SK-N-SH treated with all-trans-retinoic acid at 6 μM for 48 hours (cell line): Measurements from ENCODE around the gene PPM1G.

ENCODE experiments used
- ATAC-seq: fragments of 200-7000 bp; cut with Tn5 transposase; 3 replicates; pipeline ENCODE4 v1.9.1; 2020; ENCODE audit warnings: mild to moderate bottlenecking, moderate library complexity
- ARNTL ChIP-seq: fragments of 450-650 bp; formaldehyde crosslinking; IDR thresholded peaks from 2 replicates; pipeline ENCODE4 v1.5.0; 2020; ENCODE audit warnings: low read depth, mild to moderate bottlenecking, moderate library complexity, borderline replicate concordance
- BACH2 ChIP-seq: fragments of 250-450 bp; sonication (Bioruptor Pico); IDR thresholded peaks from 2 replicates; pipeline ENCODE4 v1.9.0; 2021; ENCODE audit warnings: mild to moderate bottlenecking, borderline replicate concordance
- CSDC2 ChIP-seq: fragments of 250-450 bp; sonication (Bioruptor Pico); IDR thresholded peaks from 2 replicates; pipeline ENCODE4 v1.5.0; 2020; ENCODE audit warnings: mild to moderate bottlenecking, moderate library complexity
- ESRRG ChIP-seq: fragments of 250-450 bp; sonication (Bioruptor Pico); IDR thresholded peaks from 2 replicates; pipeline ENCODE4 v1.6.1; 2021; ENCODE audit warnings: mild to moderate bottlenecking
- GLIS3 ChIP-seq: fragments of 250-450 bp; sonication (Bioruptor Pico); IDR thresholded peaks from 2 replicates; pipeline ENCODE4 v1.5.0; 2020; ENCODE audit warnings: mild to moderate bottlenecking, moderate library complexity
- ISL1 ChIP-seq: fragments of 250-450 bp; sonication (Bioruptor Pico); IDR thresholded peaks from 2 replicates; pipeline ENCODE4 v2.1.2; 2022; ENCODE audit warnings: mild to moderate bottlenecking, moderate library complexity
- OSR1 ChIP-seq: fragments of 250-450 bp; sonication (Bioruptor Pico); IDR thresholded peaks from 2 replicates; pipeline ENCODE4 v1.8.0; 2022; ENCODE audit warnings: moderate library complexity, mild to moderate bottlenecking, inconsistent platforms
- PPARA ChIP-seq: fragments of 250-450 bp; sonication (Bioruptor Pico); IDR thresholded peaks from 2 replicates; pipeline ENCODE4 v1.5.0; 2020; ENCODE audit warnings: mild to moderate bottlenecking, borderline replicate concordance
- RARB ChIP-seq: fragments of 250-450 bp; sonication (Bioruptor Pico); IDR thresholded peaks from 2 replicates; pipeline ENCODE4 v1.8.0; 2021; ENCODE audit warnings: mild to moderate bottlenecking, moderate library complexity
- SNAI2 ChIP-seq: fragments of 250-450 bp; sonication (Bioruptor Pico); IDR thresholded peaks from 2 replicates; pipeline ENCODE4 v1.5.0; 2020; ENCODE audit warnings: mild to moderate bottlenecking, moderate library complexity
- TCF4 ChIP-seq: fragments of 250-450 bp; sonication (Bioruptor Pico); IDR thresholded peaks from 2 replicates; pipeline ENCODE4 v1.8.0; 2021; ENCODE audit warnings: mild to moderate bottlenecking, moderate library complexity, borderline replicate concordance
- TOX ChIP-seq: fragments of 250-450 bp; sonication (Bioruptor Pico); IDR thresholded peaks from 2 replicates; pipeline ENCODE4 v1.8.0; 2021; ENCODE audit warnings: mild to moderate bottlenecking, moderate library complexity, borderline replicate concordance
- ZC3H10 ChIP-seq: fragments of 250-450 bp; sonication (Bioruptor Pico); IDR thresholded peaks from 2 replicates; pipeline ENCODE4 v1.5.1; 2021; ENCODE audit warnings: mild to moderate bottlenecking, moderate library complexity
- ZFP3 ChIP-seq: fragments of 250-450 bp; sonication (Bioruptor Pico); IDR thresholded peaks from 2 replicates; pipeline ENCODE4 v1.5.0; 2020; ENCODE audit warnings: mild to moderate bottlenecking, moderate library complexity
- ZFP30 ChIP-seq: fragments of 450-650 bp; formaldehyde crosslinking; IDR thresholded peaks from 2 replicates; pipeline ENCODE4 v1.5.0; 2022; ENCODE audit warnings: mild to moderate bottlenecking, moderate library complexity
- ZNF565 ChIP-seq: fragments of 450-650 bp; formaldehyde crosslinking; conservative IDR thresholded peaks from 2 replicates; pipeline ENCODE4 v1.5.0; 2020; ENCODE audit warnings: low read depth, mild to moderate bottlenecking, moderate library complexity
- ZNF70 ChIP-seq: fragments of 450-650 bp; formaldehyde crosslinking; IDR thresholded peaks from 2 replicates; pipeline ENCODE4 v1.5.0; 2020; ENCODE audit warnings: mild to moderate bottlenecking, moderate library complexity
- ZNF8 ChIP-seq: fragments of 450-650 bp; formaldehyde crosslinking; IDR thresholded peaks from 2 replicates; pipeline ENCODE4 v1.5.0; 2020; ENCODE audit warnings: mild to moderate bottlenecking, moderate library complexity
- TF ChIP-seq, protein P1 (sequence below): fragments of 250-450 bp; sonication (Bioruptor Pico); IDR thresholded peaks from 2 replicates; pipeline ENCODE4 v1.5.1; 2020; ENCODE audit warnings: low read depth, mild to moderate bottlenecking, moderate library complexity
- TF ChIP-seq, protein P2 (sequence below): fragments of 250-450 bp; sonication (Bioruptor Pico); IDR thresholded peaks from 2 replicates; pipeline ENCODE4 v1.5.0; 2020; ENCODE audit warnings: mild to moderate bottlenecking, moderate library complexity
- TF ChIP-seq, protein P3 (sequence below): fragments of 250-450 bp; sonication (Bioruptor Pico); IDR thresholded peaks from 2 replicates; pipeline ENCODE4 v1.8.0; 2021; ENCODE audit warnings: low read depth, mild to moderate bottlenecking, moderate library complexity, borderline replicate concordance
- TF ChIP-seq, protein P4 (sequence below): fragments of 250-450 bp; sonication (Bioruptor Pico); IDR thresholded peaks from 2 replicates; pipeline ENCODE4 v1.5.1; 2021; ENCODE audit warnings: mild to moderate bottlenecking, moderate library complexity

Gene PPM1G

DNA sequence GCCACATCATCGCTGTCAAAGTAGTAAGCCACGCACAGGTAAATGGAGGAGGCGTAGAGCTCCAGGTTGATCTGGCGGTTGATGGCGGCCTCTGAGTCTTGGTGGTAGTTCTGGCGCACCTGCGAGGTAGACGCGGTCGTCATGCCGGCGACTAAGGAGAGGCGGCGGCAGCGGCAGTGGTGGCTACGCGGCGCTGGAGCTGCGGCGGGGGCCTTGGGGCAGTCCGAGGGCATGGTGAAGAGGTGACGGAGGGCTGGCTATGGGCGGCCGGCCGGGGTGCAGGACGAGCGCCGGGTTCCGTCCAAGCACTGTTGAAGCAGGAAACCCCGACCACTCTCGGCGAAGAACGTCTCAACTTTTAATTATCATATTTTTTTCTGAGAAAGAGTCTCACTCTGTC is 16.2 kb downstream of the PPM1G start (continued):
- no peak for TF ChIP-seq OSR1 (CRISPR knock-in tag)
- TF ChIP-seq BACH2 = no peak
- TF ChIP-seq, protein P1, sequence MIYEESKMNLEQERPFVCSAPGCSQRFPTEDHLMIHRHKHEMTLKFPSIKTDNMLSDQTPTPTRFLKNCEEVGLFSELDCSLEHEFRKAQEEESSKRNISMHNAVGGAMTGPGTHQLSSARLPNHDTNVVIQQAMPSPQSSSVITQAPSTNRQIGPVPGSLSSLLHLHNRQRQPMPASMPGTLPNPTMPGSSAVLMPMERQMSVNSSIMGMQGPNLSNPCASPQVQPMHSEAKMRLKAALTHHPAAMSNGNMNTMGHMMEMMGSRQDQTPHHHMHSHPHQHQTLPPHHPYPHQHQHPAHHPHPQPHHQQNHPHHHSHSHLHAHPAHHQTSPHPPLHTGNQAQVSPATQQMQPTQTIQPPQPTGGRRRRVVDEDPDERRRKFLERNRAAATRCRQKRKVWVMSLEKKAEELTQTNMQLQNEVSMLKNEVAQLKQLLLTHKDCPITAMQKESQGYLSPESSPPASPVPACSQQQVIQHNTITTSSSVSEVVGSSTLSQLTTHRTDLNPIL (CRISPR knock-in tag) = no peak
- TF ChIP-seq ZNF8 (CRISPR knock-in tag) = no peak
- TF ChIP-seq GLIS3 = no peak
- no peak for TF ChIP-seq SNAI2 (CRISPR knock-in tag)

DNA sequence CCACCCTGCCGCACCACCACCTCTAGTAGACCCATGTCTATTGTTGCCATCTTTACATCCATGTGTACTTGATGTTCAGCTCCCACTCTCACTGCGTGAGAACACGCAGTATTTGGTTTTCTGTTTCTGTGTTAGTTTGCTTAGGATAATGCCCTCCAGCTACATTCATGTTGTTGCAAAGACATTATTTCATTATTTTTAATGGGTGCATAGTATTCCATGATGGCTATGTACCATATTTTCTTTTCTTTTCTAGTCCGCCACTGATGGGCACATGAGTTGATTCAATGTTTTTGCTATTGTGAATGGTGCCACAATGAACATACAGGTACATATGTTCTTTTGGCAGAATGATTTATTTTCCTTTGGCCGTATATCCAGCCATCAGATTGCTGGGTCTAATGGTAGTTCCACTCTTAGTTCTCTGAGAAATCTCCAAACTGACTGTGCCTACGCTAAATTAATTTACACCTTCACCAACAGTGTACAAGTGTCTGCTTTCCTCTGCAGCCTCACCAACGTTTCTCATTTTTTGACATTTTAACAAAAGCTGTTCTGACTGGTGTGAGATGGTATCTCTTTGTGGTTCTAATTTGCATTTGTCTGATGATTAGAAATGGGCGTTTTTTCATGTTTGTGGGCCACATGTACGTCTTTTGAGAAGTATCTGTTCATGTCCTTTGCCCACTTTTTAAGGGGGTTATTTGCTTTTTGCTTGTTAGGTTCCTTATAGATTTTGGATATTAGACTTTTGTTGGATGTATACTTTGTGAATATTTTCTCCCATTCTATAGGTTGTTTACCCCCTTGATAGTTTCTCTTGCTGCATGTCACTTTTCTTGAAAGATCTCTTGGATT is 18.3 kb downstream of the PPM1G start:
- no peak for ATAC-seq
- TF ChIP-seq ISL1 (CRISPR knock-in tag) (no peak), ZNF565 (CRISPR knock-in tag) (no peak), ZFP30 (CRISPR knock-in tag) (no peak), OSR1 (CRISPR knock-in tag) (no peak), RARB (no peak), TOX (CRISPR knock-in tag) (no peak), GLIS3 (no peak), ARNTL (no peak), ZFP3 (CRISPR knock-in tag) (no peak), CSDC2 (CRISPR knock-in tag) (no peak), ZNF8 (CRISPR knock-in tag) (no peak), ZC3H10 (CRISPR knock-in tag) (no peak), TCF4 (CRISPR knock-in tag) (no peak), SNAI2 (CRISPR knock-in tag) (no peak), ESRRG (CRISPR knock-in tag) (no peak), ZNF70 (CRISPR knock-in tag) (no peak)
- TF ChIP-seq, protein P2, sequence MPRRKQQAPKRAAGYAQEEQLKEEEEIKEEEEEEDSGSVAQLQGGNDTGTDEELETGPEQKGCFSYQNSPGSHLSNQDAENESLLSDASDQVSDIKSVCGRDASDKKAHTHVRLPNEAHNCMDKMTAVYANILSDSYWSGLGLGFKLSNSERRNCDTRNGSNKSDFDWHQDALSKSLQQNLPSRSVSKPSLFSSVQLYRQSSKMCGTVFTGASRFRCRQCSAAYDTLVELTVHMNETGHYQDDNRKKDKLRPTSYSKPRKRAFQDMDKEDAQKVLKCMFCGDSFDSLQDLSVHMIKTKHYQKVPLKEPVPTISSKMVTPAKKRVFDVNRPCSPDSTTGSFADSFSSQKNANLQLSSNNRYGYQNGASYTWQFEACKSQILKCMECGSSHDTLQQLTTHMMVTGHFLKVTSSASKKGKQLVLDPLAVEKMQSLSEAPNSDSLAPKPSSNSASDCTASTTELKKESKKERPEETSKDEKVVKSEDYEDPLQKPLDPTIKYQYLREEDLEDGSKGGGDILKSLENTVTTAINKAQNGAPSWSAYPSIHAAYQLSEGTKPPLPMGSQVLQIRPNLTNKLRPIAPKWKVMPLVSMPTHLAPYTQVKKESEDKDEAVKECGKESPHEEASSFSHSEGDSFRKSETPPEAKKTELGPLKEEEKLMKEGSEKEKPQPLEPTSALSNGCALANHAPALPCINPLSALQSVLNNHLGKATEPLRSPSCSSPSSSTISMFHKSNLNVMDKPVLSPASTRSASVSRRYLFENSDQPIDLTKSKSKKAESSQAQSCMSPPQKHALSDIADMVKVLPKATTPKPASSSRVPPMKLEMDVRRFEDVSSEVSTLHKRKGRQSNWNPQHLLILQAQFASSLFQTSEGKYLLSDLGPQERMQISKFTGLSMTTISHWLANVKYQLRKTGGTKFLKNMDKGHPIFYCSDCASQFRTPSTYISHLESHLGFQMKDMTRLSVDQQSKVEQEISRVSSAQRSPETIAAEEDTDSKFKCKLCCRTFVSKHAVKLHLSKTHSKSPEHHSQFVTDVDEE = no peak
- TF ChIP-seq, protein P1 (CRISPR knock-in tag) = no peak
- TF ChIP-seq, protein P3, sequence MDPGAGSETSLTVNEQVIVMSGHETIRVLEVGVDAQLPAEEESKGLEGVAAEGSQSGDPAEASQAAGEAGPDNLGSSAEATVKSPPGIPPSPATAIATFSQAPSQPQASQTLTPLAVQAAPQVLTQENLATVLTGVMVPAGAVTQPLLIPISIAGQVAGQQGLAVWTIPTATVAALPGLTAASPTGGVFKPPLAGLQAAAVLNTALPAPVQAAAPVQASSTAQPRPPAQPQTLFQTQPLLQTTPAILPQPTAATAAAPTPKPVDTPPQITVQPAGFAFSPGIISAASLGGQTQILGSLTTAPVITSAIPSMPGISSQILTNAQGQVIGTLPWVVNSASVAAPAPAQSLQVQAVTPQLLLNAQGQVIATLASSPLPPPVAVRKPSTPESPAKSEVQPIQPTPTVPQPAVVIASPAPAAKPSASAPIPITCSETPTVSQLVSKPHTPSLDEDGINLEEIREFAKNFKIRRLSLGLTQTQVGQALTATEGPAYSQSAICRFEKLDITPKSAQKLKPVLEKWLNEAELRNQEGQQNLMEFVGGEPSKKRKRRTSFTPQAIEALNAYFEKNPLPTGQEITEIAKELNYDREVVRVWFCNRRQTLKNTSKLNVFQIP (CRISPR knock-in tag) = no peak
- TF ChIP-seq, protein P4, sequence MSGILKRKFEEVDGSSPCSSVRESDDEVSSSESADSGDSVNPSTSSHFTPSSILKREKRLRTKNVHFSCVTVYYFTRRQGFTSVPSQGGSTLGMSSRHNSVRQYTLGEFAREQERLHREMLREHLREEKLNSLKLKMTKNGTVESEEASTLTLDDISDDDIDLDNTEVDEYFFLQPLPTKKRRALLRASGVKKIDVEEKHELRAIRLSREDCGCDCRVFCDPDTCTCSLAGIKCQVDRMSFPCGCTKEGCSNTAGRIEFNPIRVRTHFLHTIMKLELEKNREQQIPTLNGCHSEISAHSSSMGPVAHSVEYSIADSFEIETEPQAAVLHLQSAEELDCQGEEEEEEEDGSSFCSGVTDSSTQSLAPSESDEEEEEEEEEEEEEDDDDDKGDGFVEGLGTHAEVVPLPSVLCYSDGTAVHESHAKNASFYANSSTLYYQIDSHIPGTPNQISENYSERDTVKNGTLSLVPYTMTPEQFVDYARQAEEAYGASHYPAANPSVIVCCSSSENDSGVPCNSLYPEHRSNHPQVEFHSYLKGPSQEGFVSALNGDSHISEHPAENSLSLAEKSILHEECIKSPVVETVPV (CRISPR knock-in tag) = no peak

DNA sequence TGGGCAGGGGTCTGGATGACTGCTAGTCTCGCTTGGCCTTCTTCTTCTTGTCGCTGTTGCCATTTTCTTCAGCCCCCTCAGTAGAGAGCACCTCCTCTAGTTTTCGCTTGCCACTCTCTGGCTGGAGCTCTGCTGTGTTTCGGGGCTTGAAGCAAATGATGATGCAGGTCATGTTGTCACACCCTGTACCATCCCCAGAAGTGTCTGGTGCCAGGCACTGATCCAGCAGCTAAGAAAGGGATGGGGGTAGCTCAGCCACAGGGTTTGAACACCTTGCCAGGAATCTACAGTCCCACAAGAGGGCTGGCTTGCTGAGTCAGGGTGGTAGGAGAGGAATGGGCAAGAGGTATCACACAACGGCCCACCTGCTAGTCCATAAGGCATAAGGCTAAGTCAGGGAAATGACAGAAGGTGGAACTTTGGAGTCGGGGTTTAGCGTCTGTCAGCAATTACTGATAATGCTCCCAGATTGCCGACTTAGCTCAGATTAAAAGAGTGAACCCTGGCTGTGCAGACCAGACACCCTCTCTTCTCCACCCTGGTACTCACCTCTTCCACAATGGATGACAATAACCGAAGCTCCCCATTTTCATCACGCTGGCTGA is 27.7 kb downstream of the PPM1G start:
- ATAC-seq = no peak
- no peak for TF ChIP-seq RARB
- TF ChIP-seq, protein P4 (CRISPR knock-in tag) = no peak
- TF ChIP-seq GLIS3 = no peak
- TF ChIP-seq BACH2 = no peak
- TF ChIP-seq ZFP3 (CRISPR knock-in tag) = no peak
- no peak for TF ChIP-seq PPARA
- TF ChIP-seq, protein P3 (CRISPR knock-in tag) = no peak
- TF ChIP-seq ZC3H10 (CRISPR knock-in tag) = no peak
- no peak for TF ChIP-seq TCF4 (CRISPR knock-in tag)
